Measurements from ENCODE around the gene VSIG10. TPM values are rescaled to one million over a fixed set of nuclear protein-coding genes. Genes with fewer than 3 reads are reported as not detected.

The VSIG10 gene
- total RNA-seq, 1 experiment from 2014 or later: 97.4 TPM

DNA sequence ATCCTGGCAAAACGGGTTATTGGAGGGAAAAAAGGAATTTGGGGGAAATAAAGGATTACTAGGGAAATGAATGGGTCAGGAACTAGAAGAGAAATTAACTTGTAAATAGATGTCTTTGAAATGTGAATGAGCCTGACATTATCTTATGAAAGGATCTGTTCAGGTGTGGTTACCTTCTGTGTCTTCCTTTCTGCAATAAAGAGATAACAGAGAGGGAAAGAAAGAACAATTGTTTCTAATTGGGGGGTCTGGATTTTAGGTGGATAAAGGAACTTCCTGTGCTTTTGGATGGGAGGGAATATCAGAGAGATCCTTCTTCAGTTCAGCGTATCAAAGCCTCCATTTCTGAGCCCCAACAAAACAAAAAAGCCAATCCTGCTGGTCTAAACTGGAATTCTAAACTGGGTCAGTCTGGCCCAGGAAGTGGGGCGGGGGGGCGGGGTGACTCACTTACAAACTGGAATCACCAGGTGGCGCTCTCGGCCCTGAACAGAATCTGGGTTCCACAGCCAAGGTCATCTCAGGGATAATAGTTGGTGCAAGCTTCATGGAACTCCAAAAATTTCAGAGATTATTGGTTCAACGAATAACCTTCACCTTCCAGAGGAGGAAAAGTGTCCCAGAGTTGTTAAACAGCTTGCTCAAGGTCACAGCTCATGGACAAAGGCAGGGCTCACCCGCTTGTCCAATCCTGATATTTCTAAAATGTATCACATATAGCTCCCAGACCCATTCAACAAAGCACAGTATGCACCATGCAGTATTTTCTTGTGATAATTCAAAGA, 17.0 kb upstream of the VSIG10 start:
- TF ChIP-seq, protein P1, sequence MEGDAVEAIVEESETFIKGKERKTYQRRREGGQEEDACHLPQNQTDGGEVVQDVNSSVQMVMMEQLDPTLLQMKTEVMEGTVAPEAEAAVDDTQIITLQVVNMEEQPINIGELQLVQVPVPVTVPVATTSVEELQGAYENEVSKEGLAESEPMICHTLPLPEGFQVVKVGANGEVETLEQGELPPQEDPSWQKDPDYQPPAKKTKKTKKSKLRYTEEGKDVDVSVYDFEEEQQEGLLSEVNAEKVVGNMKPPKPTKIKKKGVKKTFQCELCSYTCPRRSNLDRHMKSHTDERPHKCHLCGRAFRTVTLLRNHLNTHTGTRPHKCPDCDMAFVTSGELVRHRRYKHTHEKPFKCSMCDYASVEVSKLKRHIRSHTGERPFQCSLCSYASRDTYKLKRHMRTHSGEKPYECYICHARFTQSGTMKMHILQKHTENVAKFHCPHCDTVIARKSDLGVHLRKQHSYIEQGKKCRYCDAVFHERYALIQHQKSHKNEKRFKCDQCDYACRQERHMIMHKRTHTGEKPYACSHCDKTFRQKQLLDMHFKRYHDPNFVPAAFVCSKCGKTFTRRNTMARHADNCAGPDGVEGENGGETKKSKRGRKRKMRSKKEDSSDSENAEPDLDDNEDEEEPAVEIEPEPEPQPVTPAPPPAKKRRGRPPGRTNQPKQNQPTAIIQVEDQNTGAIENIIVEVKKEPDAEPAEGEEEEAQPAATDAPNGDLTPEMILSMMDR (conservative IDR thresholded peaks at IDR 0.05): peak; percentile 86
- Histone ChIP-seq H4K8ac (replicated peaks; ENCODE audit: insufficient read length, low read depth, low read length) (no peak overlapping the region), H3K23ac (ENCODE audit: insufficient read length, low read depth, low read length) (no peak overlapping the region), H3K18ac (ENCODE audit: insufficient read length, low read depth, low read length) (peak overlapping the region; percentile 73), H2BK12ac (ENCODE audit: insufficient read length, low read depth, low read length) (no peak overlapping the region), H3K4me1 (ENCODE audit: insufficient read depth, low read length) (peaks cover 2% of the 10 kb centered on the region; the same call in 1 of the 2 replicates), H4K20me1 (ENCODE audit: control insufficient read depth, insufficient read depth, insufficient read length) (no peaks in the 10 kb centered on the region), H3K56ac (ENCODE audit: insufficient read length, low read depth, low read length) (no peak overlapping the region), H2BK15ac (ENCODE audit: low read depth, low read length) (no peak overlapping the region), H3K27ac (ENCODE audit: insufficient read length, low read depth, low read length) (peak overlapping the region; percentile 97), H3K79me1 (ENCODE audit: insufficient read depth, low read depth, low read length, poor library complexity, severe bottlenecking) (no peaks in the 10 kb centered on the region), H3K4me2 (ENCODE audit: insufficient read depth, insufficient read length, low read length) (peak overlapping the region; percentile 52), H3K79me2 (ENCODE audit: insufficient read depth, low read length) (no peaks in the 10 kb centered on the region), H3K9ac (ENCODE audit: extremely low read depth, insufficient read length, low read length) (peak overlapping the region; percentile 8), H2BK5ac (ENCODE audit: insufficient read length, low read length) (peak overlapping the region; percentile 69), H2BK120ac (ENCODE audit: low read depth, low read length, poor library complexity, severe bottlenecking) (peak overlapping the region; percentile 80), H2BK20ac (ENCODE audit: low read depth, low read length, poor library complexity, severe bottlenecking) (no peak overlapping the region), H3K14ac (ENCODE audit: insufficient read depth, low read length) (peak overlapping the region; percentile 76; the same call in 1 of the 2 replicates), H4K5ac (ENCODE audit: insufficient read length, low read depth, low read length) (no peak overlapping the region), H3K9me3 (ENCODE audit: control insufficient read depth, low read depth, low read length) (no peaks in the 10 kb centered on the region), H3K27me3 (ENCODE audit: insufficient read depth, low read length) (no peaks in the 10 kb centered on the region), H2AFZ (ENCODE audit: low read length) (no peak overlapping the region), H3K23me2 (ENCODE audit: insufficient read length, low read depth, low read length, poor library complexity, severe bottlenecking) (no peaks in the 10 kb centered on the region), H3K4ac (ENCODE audit: low read depth, low read length) (no peak overlapping the region), H4K91ac (ENCODE audit: insufficient read length, low read depth, low read length) (no peak overlapping the region), H3T11ph (ENCODE audit: low read length) (peak overlapping the region; percentile 73), H2AK5ac (ENCODE audit: insufficient read length, low read length) (peak overlapping the region; percentile 5)
- Mint-ChIP-seq H3K4me1 (peaks cover 29 to 31% of the 10 kb centered on the region in 2 experiments), H3K27me3 (ENCODE audit: low read depth) (no peaks in the 10 kb centered on the region), H3K4me3 (peak overlapping the region; percentile 30 to 63), H3K36me3 (ENCODE audit: insufficient read depth in 1 of 3, low read depth in 3 of 3) (peaks cover 4 to 6% (median 5%) of the 10 kb centered on the region in 3 experiments; a peak in 6 of 7 replicates), H3K9me3 (peaks cover 0 to 2% of the 10 kb centered on the region in 2 experiments; a peak in 2 of 5 replicates), H3K27ac (peak overlapping the region; percentile 98 to 100 (median 98))
- WGBS (ENCODE audit: extremely low coverage, insufficient read length, low lambda C conversion rate): no CpG with 5 or more reads among the region's 8 CpGs
- peak; percentile 95 for DNase-seq

Measured in H9 (cell line).